ENCODE measurements around the gene CDH23. TPM values are rescaled to one million over a fixed set of nuclear protein-coding genes. Genes with fewer than 3 reads are reported as not detected.

Gene CDH23
- total and polyA plus RNA-seq, 9 of the 15 experiments (the other 6 are each of a cell fraction or from before 2014, with no cell fraction given) = 0.18 to 1.2 (median 0.47) TPM

- TF ChIP-seq YY1 (IDR thresholded peaks at IDR 0.05; ENCODE audit: borderline replicate concordance in 1 of 3, control insufficient read depth in 1 of 3, extremely low read depth in 1 of 3, insufficient read depth in 3 of 3, insufficient read length in 1 of 3, insufficient replicate concordance in 2 of 3, low read depth in 1 of 3, low read length in 2 of 3) (no peak), IFI16 (CRISPR knock-in tag; IDR thresholded peaks at IDR 0.05) (no peak), CHD2 (IDR thresholded peaks at IDR 0.05; ENCODE audit: low read depth, low read length) (no peak), EWSR1 (IDR thresholded peaks at IDR 0.05; ENCODE audit: borderline replicate concordance, low read depth, partially characterized antibody) (no peak), ZC3H4 (CRISPR knock-in tag; IDR thresholded peaks at IDR 0.05; ENCODE audit: borderline replicate concordance) (no peak), KHSRP (IDR thresholded peaks at IDR 0.05) (no peak), ZNF764 (CRISPR knock-in tag; IDR thresholded peaks at IDR 0.05; ENCODE audit: low read depth) (no peak), ZNF143 (CRISPR knock-in tag; IDR thresholded peaks at IDR 0.05) (no peak), RBM39 (optimal IDR thresholded peaks at IDR 0.05; ENCODE audit: low read depth, low read length) (no peak), SREBF2 (CRISPR knock-in tag; IDR thresholded peaks at IDR 0.05) (no peak), HSF4 (CRISPR knock-in tag; IDR thresholded peaks at IDR 0.05; ENCODE audit: borderline replicate concordance) (no peak), NFYB (IDR thresholded peaks at IDR 0.05; ENCODE audit: extremely low read depth, insufficient read length) (no peak), GTF2A2 (tag; IDR thresholded peaks at IDR 0.05) (no peak), NR3C1 (CRISPR knock-in tag; IDR thresholded peaks at IDR 0.05) (no peak), KAT8 (IDR thresholded peaks at IDR 0.05; ENCODE audit: low read depth) (no peak), POLR2AphosphoS2 (IDR thresholded peaks at IDR 0.05; ENCODE audit: low read length) (no peak), ZNF253 (CRISPR knock-in tag; conservative IDR thresholded peaks at IDR 0.05) (no peak), CEBPG (CRISPR knock-in tag; IDR thresholded peaks at IDR 0.05) (no peak), CEBPG (tag; conservative IDR thresholded peaks at IDR 0.05 in 1 of 2, IDR thresholded peaks at IDR 0.05 in 1 of 2) (no peak), BMI1 (IDR thresholded peaks at IDR 0.05; ENCODE audit: low read length) (no peak), MAFK (IDR thresholded peaks at IDR 0.05; ENCODE audit: low read length) (no peak), SRSF7 (optimal IDR thresholded peaks at IDR 0.05; ENCODE audit: low read depth, low read length) (no peak), DMBX1 (CRISPR knock-in tag; IDR thresholded peaks at IDR 0.05; ENCODE audit: borderline replicate concordance) (peak; percentile 89), ZNF589 (CRISPR knock-in tag; IDR thresholded peaks at IDR 0.05; ENCODE audit: low read depth) (no peak), TRIM25 (IDR thresholded peaks at IDR 0.05; ENCODE audit: borderline replicate concordance) (peak; percentile 34; the same call in 1 of the 2 replicates), SRSF9 (IDR thresholded peaks at IDR 0.05; ENCODE audit: borderline replicate concordance, low read depth, low read length) (no peak), MEF2D (tag; conservative IDR thresholded peaks at IDR 0.05; ENCODE audit: low read depth) (0 out of 2 replicates have a peak, but pooled peaks have one; percentile 14), ZNF280A (IDR thresholded peaks at IDR 0.05; ENCODE audit: low read depth, partially characterized antibody) (no peak)
These were observed 238.6 kb downstream of the CDH23 start (continued) for GRCh38 chr10:71635251-71635866.
